Mesothelial cell of epicardium (in vitro differentiated cells): Measurements from ENCODE around the gene RUNX2. TPM values are rescaled to one million over a fixed set of nuclear protein-coding genes. Genes with fewer than 3 reads are reported as not detected.
A peak's percentile ranks its signal among the peaks of the same experiment; 100 is the strongest.

Experiments used
- DNase-seq, 2 experiments: peaks; one replicate each; pipeline ENCODE4 v3.0.0; 2021; ENCODE audit warnings: low spot score in 2 of 2; ENCODE audit not compliant: unreplicated experiment in 2 of 2
- H3K27ac Mint-ChIP-seq: 2 replicates; pipeline ENCODE4 v1.8.0; 2021; ENCODE audit warnings: mixed read lengths
- H3K27me3 Mint-ChIP-seq: 2 replicates; pipeline ENCODE4 v1.8.0; 2021; ENCODE audit warnings: low read depth, mixed read lengths
- H3K36me3 Mint-ChIP-seq: 2 replicates; pipeline ENCODE4 v1.8.0; 2021; ENCODE audit warnings: mixed read lengths
- H3K4me1 Mint-ChIP-seq: 2 replicates; pipeline ENCODE4 v1.8.0; 2021; ENCODE audit warnings: mixed read lengths
- H3K4me3 Mint-ChIP-seq: 2 replicates; pipeline ENCODE4 v1.8.0; 2021; ENCODE audit warnings: mild to moderate bottlenecking, moderate library complexity, mixed read lengths
- H3K9me3 Mint-ChIP-seq: 2 replicates; pipeline ENCODE4 v1.8.0; 2021; ENCODE audit warnings: mixed read lengths
- CTCF ChIP-seq: fragments of 200-600 bp; sonication (generic); IDR thresholded peaks from one replicate; pipeline ENCODE4 v1.5.0; 2021; ENCODE audit warnings: antibody characterized with exemption; ENCODE audit not compliant: unreplicated experiment
- total RNA-seq: library from RNA; stranded (reverse); gene quantifications from 3 replicates; pipeline ENCODE4 v1.2.1, GENCODE V29; 2021

The RUNX2 gene
- total RNA-seq, 1 donor from 2014 or later, result 4.4 TPM

GRCh38 chr6:45577836-45578504 lies 249.8 kb downstream of the RUNX2 start:
- Mint-ChIP-seq H3K27ac (no peak overlapping the region), H3K36me3 (peaks cover 3% of the 10 kb centered on the region), H3K4me3 (no peak overlapping the region), H3K27me3 (peaks cover under 1% of the 10 kb centered on the region), H3K9me3 (peaks cover 18% of the 10 kb centered on the region), H3K4me1 (peaks cover 6% of the 10 kb centered on the region)
- no peak for TF ChIP-seq CTCF
- DNase-seq, result no peak

- DNase-seq, result no peak
- H3K4me3 Mint-ChIP-seq, result no peak overlapping the region
- peaks cover 18% of the 10 kb centered on the region for H3K27me3 Mint-ChIP-seq
- no peak overlapping the region for H3K27ac Mint-ChIP-seq
- no peak for TF ChIP-seq CTCF
- H3K4me1 Mint-ChIP-seq, result peaks cover 22% of the 10 kb centered on the region
- H3K36me3 Mint-ChIP-seq, result peaks cover 3% of the 10 kb centered on the region
- H3K9me3 Mint-ChIP-seq, result peaks cover 21% of the 10 kb centered on the region
These were observed 256.0 kb downstream of the RUNX2 start for GRCh38 chr6:45584127-45584526.

DNA sequence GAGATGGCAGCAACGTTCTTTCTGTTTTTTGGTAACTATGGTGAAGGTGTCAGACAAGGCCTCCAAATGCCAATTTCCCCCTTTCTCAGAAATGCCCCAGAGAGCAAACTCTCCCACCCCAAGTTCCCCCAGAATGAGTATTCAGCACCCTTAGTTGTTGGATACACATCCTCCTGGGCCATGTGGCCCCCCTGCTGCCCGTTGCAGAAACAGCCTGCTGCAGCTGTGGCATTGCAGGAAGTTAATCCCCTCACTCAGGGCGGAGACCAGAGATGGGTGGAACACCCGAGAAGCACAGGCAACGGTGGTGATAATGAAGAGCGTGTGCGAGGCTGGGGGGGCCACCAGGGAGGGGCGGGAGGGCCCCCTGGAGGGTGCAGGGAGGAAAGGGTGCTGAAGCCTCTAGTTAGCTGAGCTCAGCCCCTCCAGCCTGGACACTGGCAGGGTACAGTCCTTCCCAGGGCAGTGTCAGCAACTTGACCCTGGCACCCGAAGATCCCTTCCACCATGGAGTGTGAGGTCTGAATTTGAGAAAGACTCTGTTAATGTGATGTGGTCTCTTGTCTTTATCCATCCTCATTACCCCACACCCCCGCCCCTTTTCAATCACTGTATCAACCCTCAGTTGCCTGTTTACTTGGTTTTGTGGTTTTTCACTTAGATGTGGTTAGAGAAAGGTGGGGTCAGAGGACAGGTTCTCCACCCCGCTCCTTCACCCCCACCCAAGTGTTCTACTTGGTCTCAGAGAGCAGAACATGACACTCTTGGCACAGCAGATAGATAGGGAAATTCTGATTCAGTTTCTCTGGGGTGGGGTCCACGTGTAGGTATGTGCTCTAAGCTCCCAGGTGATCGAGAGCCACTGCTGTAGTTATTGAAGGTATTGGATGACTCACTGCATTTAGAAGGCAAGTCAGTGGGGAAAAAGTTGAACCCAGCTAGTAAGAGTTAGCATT lies 258.4 kb downstream of the RUNX2 start:
- Mint-ChIP-seq H3K27ac (no peak overlapping the region), H3K4me1 (peaks cover 45% of the 10 kb centered on the region), H3K36me3 (peaks cover 3% of the 10 kb centered on the region), H3K4me3 (no peak overlapping the region), H3K9me3 (peaks cover 15% of the 10 kb centered on the region), H3K27me3 (peaks cover 18% of the 10 kb centered on the region)
- TF ChIP-seq CTCF, result no peak
- no peak for DNase-seq

DNA sequence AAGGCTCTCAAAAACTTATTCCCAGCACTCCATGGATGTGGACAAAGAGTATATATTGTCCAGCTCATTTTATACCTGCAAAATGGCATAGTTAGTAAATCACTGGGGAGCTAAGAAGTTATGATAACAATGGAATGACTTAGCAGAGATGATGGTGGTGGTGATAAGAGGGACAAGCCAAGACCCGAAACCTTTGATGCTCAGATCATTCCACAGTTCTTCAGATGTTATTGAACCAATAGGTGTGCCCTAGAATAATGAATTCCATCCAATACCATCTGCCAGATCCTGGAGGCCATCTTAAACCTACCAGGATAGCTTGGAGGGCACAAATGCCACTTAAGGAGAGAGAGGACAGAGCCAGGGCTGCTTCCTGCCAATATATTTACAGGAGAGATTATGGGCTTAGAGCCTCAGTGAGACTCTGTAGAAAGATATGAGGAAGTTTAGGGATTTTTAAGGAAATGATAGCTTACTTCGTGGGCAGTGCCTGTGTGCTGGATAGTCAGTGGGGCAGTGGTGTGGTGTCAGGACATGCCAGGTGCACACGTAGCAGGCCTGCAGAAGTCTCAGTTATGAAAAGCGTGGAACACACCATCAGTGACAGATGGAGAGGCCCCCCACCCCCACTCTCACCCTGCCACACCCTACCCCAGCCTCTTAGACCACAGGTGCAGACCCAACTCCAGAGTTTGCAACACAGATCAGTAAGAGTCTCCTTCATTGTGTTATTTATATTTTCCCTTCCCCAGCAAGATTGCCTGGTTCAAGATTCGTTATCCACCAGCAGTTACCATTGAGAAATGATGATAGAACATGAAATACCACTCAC lies 259.3 kb downstream of the RUNX2 start:
- no peak for TF ChIP-seq CTCF
- Mint-ChIP-seq H3K27ac (no peak overlapping the region), H3K36me3 (no peaks in the 10 kb centered on the region), H3K4me3 (no peak overlapping the region), H3K9me3 (peaks cover 8% of the 10 kb centered on the region), H3K4me1 (peaks cover 55% of the 10 kb centered on the region), H3K27me3 (peaks cover 20% of the 10 kb centered on the region)
- DNase-seq, result no peak

DNA sequence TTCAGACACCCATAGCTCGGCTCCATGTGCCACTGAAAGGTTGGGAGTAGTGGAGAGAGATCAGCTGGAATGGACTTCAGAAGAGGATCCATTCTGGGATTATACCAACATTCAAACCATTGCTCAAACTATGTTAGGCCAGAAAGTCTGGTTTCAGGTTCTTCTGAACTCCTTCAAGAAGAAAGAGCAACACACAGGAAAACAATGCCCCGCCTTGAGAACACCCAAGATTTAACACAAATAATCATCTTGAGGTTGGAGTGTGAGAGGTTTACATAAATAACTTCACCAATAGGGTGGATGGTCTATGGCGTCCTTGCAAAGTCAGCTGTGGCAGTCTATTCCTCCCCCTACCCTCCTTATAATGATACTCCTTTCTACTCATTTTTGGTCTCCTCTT lies 261.2 kb downstream of the RUNX2 start:
- Mint-ChIP-seq H3K27me3 (peaks cover 28% of the 10 kb centered on the region), H3K9me3 (no peaks in the 10 kb centered on the region), H3K27ac (peak overlapping the region; percentile 10), H3K4me3 (no peak overlapping the region), H3K4me1 (peaks cover 62% of the 10 kb centered on the region), H3K36me3 (no peaks in the 10 kb centered on the region)
- TF ChIP-seq CTCF, result no peak
- no peak for DNase-seq
